Cardiac muscle cell (in vitro differentiated cells and primary cell): ENCODE data around the gene GALNT16. TPM values are rescaled to one million over a fixed set of nuclear protein-coding genes. Genes with fewer than 3 reads are reported as not detected.

ENCODE experiments used
- DNase-seq, 2 donors: peaks; one replicate each; pipeline versions ENCODE4 v3.0.0 to v3.0.0-alpha.2; 2010 to 2017; ENCODE audit warnings: low read depth in 1 of 2, low spot score in 1 of 2
- H3K27ac ChIP-seq: fragments of 200-600 bp; sonication (generic); 2 replicates; pipeline ENCODE4 v1.5.1; 2016
- H3K27me3 ChIP-seq: fragments of 200-600 bp; sonication (generic); 2 replicates; pipeline ENCODE4 v1.6.0; 2016; ENCODE audit warnings: control low read depth
- H3K36me3 ChIP-seq: fragments of 200-600 bp; sonication (generic); 2 replicates; pipeline ENCODE4 v1.5.1; 2016; ENCODE audit warnings: control low read depth
- H3K4me1 ChIP-seq: fragments of 200-600 bp; sonication (generic); 2 replicates; pipeline ENCODE4 v1.8.1; 2017; ENCODE audit warnings: low read depth, mild to moderate bottlenecking, mixed run types
- H3K4me3 ChIP-seq: fragments of 200-600 bp; sonication (generic); 2 replicates; pipeline ENCODE4 v1.5.1; 2016; ENCODE audit warnings: mild to moderate bottlenecking
- H3K9me3 ChIP-seq: fragments of 200-600 bp; sonication (generic); 2 replicates; pipeline ENCODE4 v1.5.1; 2017; ENCODE audit warnings: low read depth, mild to moderate bottlenecking, control low read depth
- CTCF ChIP-seq: IDR thresholded peaks from 2 replicates; pipeline ENCODE4 v1.5.1; 2012; ENCODE audit warnings: low read depth, mild to moderate bottlenecking, low read length
- polyA plus RNA-seq: library from polyadenylated mRNA; unstranded; fragments of >200 nt; fragmentation: Nextera tagmentation; extraction: Ambion mirVana; gene quantifications from 2 replicates; pipeline ENCODE4 v1.2.1, GENCODE V29; 2016
- total RNA-seq: library from RNA; depleted of rRNA; stranded (reverse); fragments of >200 nt; gene quantifications from 2 replicates; pipeline ENCODE4 v1.2.3, GENCODE V29; 2016

Gene GALNT16
- total and polyA plus RNA-seq, 2 experiments from 2014 or later: 5.8 to 7.7 TPM

GRCh38 chr14:69303086-69303485 lies 43.1 kb downstream of the GALNT16 start:
- H3K27ac ChIP-seq: no peak overlapping the region
- H3K4me1 ChIP-seq: no peaks in the 10 kb centered on the region
- peaks cover 17% of the 10 kb centered on the region for H3K27me3 ChIP-seq
- no peaks in the 10 kb centered on the region for H3K36me3 ChIP-seq
- no peak for DNase-seq
- no peak overlapping the region for H3K4me3 ChIP-seq
- TF ChIP-seq CTCF: no peak
- no peaks in the 10 kb centered on the region for H3K9me3 ChIP-seq

GRCh38 chr14:69312608-69313007 lies 52.6 kb downstream of the GALNT16 start:
- Histone ChIP-seq H3K4me1 (no peaks in the 10 kb centered on the region), H3K4me3 (no peak overlapping the region), H3K9me3 (no peaks in the 10 kb centered on the region), H3K27ac (no peak overlapping the region), H3K27me3 (peaks cover 4% of the 10 kb centered on the region), H3K36me3 (no peaks in the 10 kb centered on the region)
- DNase-seq: no peak
- TF ChIP-seq CTCF: no peak

- no peak for DNase-seq
- Histone ChIP-seq H3K4me3 (no peak overlapping the region), H3K27ac (no peak overlapping the region), H3K36me3 (no peaks in the 10 kb centered on the region), H3K27me3 (no peaks in the 10 kb centered on the region), H3K9me3 (no peaks in the 10 kb centered on the region), H3K4me1 (no peaks in the 10 kb centered on the region)
- no peak for TF ChIP-seq CTCF
Measured at GRCh38 chr14:69313176-69313575, 53.2 kb downstream of the GALNT16 start.

- H3K4me3 ChIP-seq: no peak overlapping the region
- H3K27ac ChIP-seq: no peak overlapping the region
- no peaks in the 10 kb centered on the region for H3K36me3 ChIP-seq
- DNase-seq: no peak
- H3K27me3 ChIP-seq: no peaks in the 10 kb centered on the region
- H3K4me1 ChIP-seq: no peaks in the 10 kb centered on the region
- TF ChIP-seq CTCF: no peak
- no peaks in the 10 kb centered on the region for H3K9me3 ChIP-seq
Measured at GRCh38 chr14:69314327-69314726, 54.4 kb downstream of the GALNT16 start.

GRCh38 chr14:69315301-69315700 lies 55.3 kb downstream of the GALNT16 start:
- Histone ChIP-seq H3K9me3 (no peaks in the 10 kb centered on the region), H3K4me1 (no peaks in the 10 kb centered on the region), H3K27ac (no peak overlapping the region), H3K4me3 (no peak overlapping the region), H3K36me3 (no peaks in the 10 kb centered on the region), H3K27me3 (no peaks in the 10 kb centered on the region)
- TF ChIP-seq CTCF: no peak
- peak in 1 of 2 donors; percentile 40 for DNase-seq
